ENCODE measurements around the gene SHTN1. TPM values are rescaled to one million over a fixed set of nuclear protein-coding genes. Genes with fewer than 3 reads are reported as not detected.

SHTN1 gene
- total RNA-seq = 44.2 TPM
- 14.0 TPM for polyA plus RNA-seq (ENCODE audit: insufficient read depth, low read depth, low replicate concordance)
- long read RNA-seq, donor 1, partial matches to known transcripts = 6 of 6 reads
- long read RNA-seq, donor 1, other reads (novel, unspliced or antisense) = 0 of 6 reads
- long read RNA-seq, donor 2, full-length matches to known transcripts = 1 of 1 reads
- long read RNA-seq, donor 2, partial matches to known transcripts = 0 of 1 reads
- long read RNA-seq, donor 2, other reads (novel, unspliced or antisense) = 0 of 1 reads
- long read RNA-seq, donor 3, full-length matches to known transcripts = 1 of 8 reads
- long read RNA-seq, donor 3, partial matches to known transcripts = 7 of 8 reads
- long read RNA-seq, donor 3, other reads (novel, unspliced or antisense) = 0 of 8 reads
- long read RNA-seq, donor 4 = 0 reads
- long read RNA-seq, donor 5 = 0 reads
- long read RNA-seq, donor 6, full-length matches to known transcripts = 3 of 3 reads
- long read RNA-seq, donor 6, partial matches to known transcripts = 0 of 3 reads
- long read RNA-seq, donor 6, other reads (novel, unspliced or antisense) = 0 of 3 reads
- long read RNA-seq, donor 7, full-length matches to known transcripts = 20 of 34 reads
- long read RNA-seq, donor 7, partial matches to known transcripts = 7 of 34 reads
- long read RNA-seq, donor 7, other reads (novel, unspliced or antisense) = 7 of 34 reads
- long read RNA-seq, donor 8, full-length matches to known transcripts = 1 of 1 reads
- long read RNA-seq, donor 8, partial matches to known transcripts = 0 of 1 reads
- long read RNA-seq, donor 8, other reads (novel, unspliced or antisense) = 0 of 1 reads
- long read RNA-seq, donor 9 = 0 reads
- long read RNA-seq, donor 10 = 0 reads

- TF ChIP-seq CTCF (IDR thresholded peaks at IDR 0.05; ENCODE audit: borderline replicate concordance, extremely low read depth, insufficient read depth) = no peak
- H3K9ac ChIP-seq (ENCODE audit: low read length in 3 of 3) = peak within 1 kb of the TSS; percentile 19 to 72 (median 29)
- FAIRE-seq = no peak
- H3K27ac ChIP-seq (ENCODE audit: low read depth in 2 of 2, low read length in 2 of 2) = peak within 1 kb of the TSS; percentile 56 to 64
- peak; percentile 77 to 93 (median 86) for DNase-seq
- no peaks in the 10 kb centered on the region for H3K36me3 ChIP-seq (ENCODE audit: control insufficient read depth in 2 of 3, insufficient read depth in 3 of 3, low read length in 3 of 3)
- H3K4me3 ChIP-seq (ENCODE audit: low read length in 3 of 3) = peak within 1 kb of the TSS; percentile 60 to 78 (median 75)
- intact Hi-C loops (cut with DNase I) = no loop called here
- no peaks in the 10 kb centered on the region for H3K27me3 ChIP-seq (ENCODE audit: control insufficient read depth, insufficient read depth, low read length)
- H3K4me1 ChIP-seq (ENCODE audit: control insufficient read depth in 2 of 3, insufficient read depth in 2 of 3, low read depth in 1 of 3, low read length in 3 of 3) = peaks cover 0 to 5% (median 4%) of the 10 kb centered on the region in 3 donors
- H3K9me3 ChIP-seq (ENCODE audit: control insufficient read depth in 2 of 3, insufficient read depth in 1 of 3, low read length in 3 of 3) = no peaks in the 10 kb centered on the region
These were observed at the start of gene SHTN1 for GRCh38 chr10:117005026-117005526. SHTN1 (minus strand) TSS chr10:117005187; CDS start chr10:117005079, 108 bp downstream.

GRCh38 chr10:117053482-117053881 is 48.5 kb upstream of the SHTN1 start:
- Histone ChIP-seq H3K27me3 (ENCODE audit: control insufficient read depth, insufficient read depth, low read length) (no peaks in the 10 kb centered on the region), H3K9ac (ENCODE audit: low read length in 3 of 3) (no peak overlapping the region), H3K9me3 (ENCODE audit: control insufficient read depth in 2 of 3, insufficient read depth in 1 of 3, low read length in 3 of 3) (peaks cover 0 to 13% (median 0%) of the 10 kb centered on the region in 3 donors), H3K4me3 (ENCODE audit: low read length in 3 of 3) (no peak overlapping the region), H3K36me3 (ENCODE audit: control insufficient read depth in 2 of 3, insufficient read depth in 3 of 3, low read length in 3 of 3) (no peaks in the 10 kb centered on the region), H3K4me1 (ENCODE audit: control insufficient read depth in 2 of 3, insufficient read depth in 2 of 3, low read depth in 1 of 3, low read length in 3 of 3) (no peaks in the 10 kb centered on the region), H3K27ac (ENCODE audit: low read depth in 2 of 2, low read length in 2 of 2) (no peak overlapping the region)
- DNase-seq = no peak
- intact Hi-C loops (cut with DNase I) = no loop called here
- FAIRE-seq = no peak
- no peak for TF ChIP-seq CTCF (IDR thresholded peaks at IDR 0.05; ENCODE audit: borderline replicate concordance, extremely low read depth, insufficient read depth)

GRCh38 chr10:117047947-117048346 is 43.0 kb upstream of the SHTN1 start:
- FAIRE-seq (no peak), DNase-seq (no peak)
- intact Hi-C loops (cut with DNase I) = no loop called here
- Histone ChIP-seq H3K9ac (ENCODE audit: low read length in 3 of 3) (no peak overlapping the region), H3K4me3 (ENCODE audit: low read length in 3 of 3) (no peak overlapping the region), H3K27ac (ENCODE audit: low read depth in 2 of 2, low read length in 2 of 2) (no peak overlapping the region), H3K36me3 (ENCODE audit: control insufficient read depth in 2 of 3, insufficient read depth in 3 of 3, low read length in 3 of 3) (no peaks in the 10 kb centered on the region), H3K4me1 (ENCODE audit: control insufficient read depth in 2 of 3, insufficient read depth in 2 of 3, low read depth in 1 of 3, low read length in 3 of 3) (no peaks in the 10 kb centered on the region), H3K9me3 (ENCODE audit: control insufficient read depth in 2 of 3, insufficient read depth in 1 of 3, low read length in 3 of 3) (peaks cover 0 to 8% (median 0%) of the 10 kb centered on the region in 3 donors), H3K27me3 (ENCODE audit: control insufficient read depth, insufficient read depth, low read length) (no peaks in the 10 kb centered on the region)
- no peak for TF ChIP-seq CTCF (IDR thresholded peaks at IDR 0.05; ENCODE audit: borderline replicate concordance, extremely low read depth, insufficient read depth)
